ENCODE results near the gene TSPEAR.
"Not testable (repeated sequence)": the region's sequence is repeated elsewhere in the genome, so short reads cannot be mapped to it uniquely, and the experiment has no call there.

The TSPEAR gene

DNA sequence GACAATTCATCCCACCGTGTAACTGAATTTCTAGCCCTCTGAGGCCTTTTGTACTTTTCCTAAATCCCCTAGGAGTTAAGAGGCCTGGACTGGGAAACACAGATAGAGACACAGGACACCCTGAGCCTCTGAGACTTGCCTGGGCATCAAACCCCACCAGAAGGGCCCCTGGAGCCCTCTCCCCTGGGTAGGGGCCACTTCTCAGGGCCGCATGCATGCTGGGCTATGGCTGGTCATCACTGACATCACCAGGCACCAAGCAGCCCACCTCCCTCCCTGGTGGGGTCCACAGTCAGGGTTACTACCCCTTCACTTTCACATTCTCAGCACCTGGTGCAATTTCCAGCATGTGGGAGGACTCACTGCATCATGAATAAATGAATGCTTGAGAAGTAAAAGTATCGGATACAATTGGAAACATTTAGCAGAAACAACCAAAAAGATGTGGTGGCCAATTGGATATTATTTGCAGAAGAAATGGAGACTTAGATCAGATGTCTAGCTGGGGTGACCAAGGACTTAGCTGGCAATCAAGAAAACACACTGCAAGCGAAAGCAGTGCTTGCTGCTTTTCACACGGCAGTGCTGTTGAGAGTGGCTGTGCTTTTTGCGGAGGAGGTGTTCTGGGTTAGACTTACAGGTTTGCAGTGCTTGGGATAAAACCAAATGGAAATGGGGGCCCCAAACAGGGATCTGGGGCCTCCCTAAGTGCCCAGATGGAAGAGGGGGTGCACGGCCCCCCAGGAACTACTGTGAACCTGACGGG is 111.9 kb downstream of the TSPEAR start:
- peaks cover 5 to 26% of the 10 kb centered on the region in 2 donors for H3K27me3 ChIP-seq (ENCODE audit: control insufficient read depth in 1 of 2, insufficient read depth in 2 of 2, low read length in 2 of 2)
- H3K4me3 ChIP-seq (ENCODE audit: low read depth in 1 of 2, low read length in 2 of 2) = no peak overlapping the region
- H3K4me1 ChIP-seq (ENCODE audit: control insufficient read depth in 1 of 2, insufficient read depth in 2 of 2, low read length in 2 of 2) = no peaks in the 10 kb centered on the region
- H3K9ac ChIP-seq (ENCODE audit: low read depth in 1 of 2, low read length in 2 of 2) = no peak overlapping the region
- no peak overlapping the region for H3K27ac ChIP-seq (ENCODE audit: low read depth, low read length)
- no peaks in the 10 kb centered on the region for H3K9me3 ChIP-seq (ENCODE audit: control insufficient read depth in 1 of 2, low read length in 2 of 2)
- H3K36me3 ChIP-seq (ENCODE audit: control insufficient read depth in 1 of 2, insufficient read depth in 2 of 2, low read length in 2 of 2) = no peaks in the 10 kb centered on the region

DNA sequence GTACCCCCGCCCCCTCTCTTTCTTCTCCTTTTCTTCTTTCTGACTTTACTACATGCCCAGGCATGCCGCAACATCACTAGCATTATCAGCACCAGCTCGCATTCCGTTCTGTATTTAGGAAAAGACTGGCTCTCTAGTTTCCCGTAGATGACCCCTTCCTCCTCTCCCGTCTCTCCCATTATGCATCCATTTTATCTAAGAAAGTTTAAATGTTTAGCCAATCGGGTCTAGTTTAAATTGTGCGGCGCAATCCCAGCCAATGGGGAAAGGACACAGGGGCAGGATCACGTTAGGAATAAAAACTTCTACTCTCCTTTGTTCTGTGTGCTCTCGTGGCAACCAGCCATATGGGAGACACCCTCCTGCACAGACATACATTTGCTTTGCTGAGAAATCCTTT is 113.3 kb downstream of the TSPEAR start:
- Histone ChIP-seq H3K4me3 (ENCODE audit: low read depth in 1 of 2, low read length in 2 of 2) (no peak overlapping the region), H3K9ac (ENCODE audit: low read depth in 1 of 2, low read length in 2 of 2) (no peak overlapping the region), H3K27ac (ENCODE audit: low read depth, low read length) (no peak overlapping the region), H3K9me3 (ENCODE audit: control insufficient read depth in 1 of 2, low read length in 2 of 2) (no peaks in the 10 kb centered on the region), H3K4me1 (ENCODE audit: control insufficient read depth in 1 of 2, insufficient read depth in 2 of 2, low read length in 2 of 2) (no peaks in the 10 kb centered on the region), H3K36me3 (ENCODE audit: control insufficient read depth in 1 of 2, insufficient read depth in 2 of 2, low read length in 2 of 2) (no peaks in the 10 kb centered on the region), H3K27me3 (ENCODE audit: control insufficient read depth in 1 of 2, insufficient read depth in 2 of 2, low read length in 2 of 2) (peaks cover 5 to 24% of the 10 kb centered on the region in 2 donors)

DNA sequence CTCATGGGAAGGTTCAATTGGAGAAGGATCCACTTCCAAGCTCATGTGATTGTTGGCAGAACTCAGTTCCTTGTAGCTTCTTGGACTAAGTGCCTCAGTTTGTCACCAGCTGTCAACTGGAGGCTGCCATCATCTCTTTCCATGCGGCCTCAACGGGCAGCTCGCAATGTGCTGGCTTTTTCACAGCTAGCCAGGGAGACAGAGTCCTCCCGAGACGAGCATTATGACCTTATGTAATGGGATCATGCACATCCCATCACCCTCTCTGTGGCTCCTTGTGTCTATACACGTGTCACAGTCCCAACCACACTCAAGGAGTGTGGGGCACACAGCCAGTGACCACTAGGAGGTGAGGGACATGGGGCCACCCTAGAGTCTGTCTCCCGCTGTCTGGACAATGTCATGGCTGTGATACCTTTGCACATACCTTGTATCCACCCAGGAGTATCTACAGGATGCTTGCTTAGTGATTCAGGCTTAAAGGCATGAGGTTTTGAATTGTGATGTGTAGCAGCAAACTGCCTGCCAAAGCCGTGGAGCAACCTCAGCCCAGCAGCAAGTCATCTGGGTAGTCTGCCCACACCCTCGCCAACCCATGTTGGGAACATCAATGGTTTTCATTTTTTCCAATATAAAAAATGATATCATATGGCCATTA is 115.2 kb downstream of the TSPEAR start:
- Histone ChIP-seq H3K36me3 (ENCODE audit: control insufficient read depth in 1 of 2, insufficient read depth in 2 of 2, low read length in 2 of 2) (no peaks in the 10 kb centered on the region), H3K4me1 (ENCODE audit: control insufficient read depth in 1 of 2, insufficient read depth in 2 of 2, low read length in 2 of 2) (no peaks in the 10 kb centered on the region), H3K9me3 (ENCODE audit: control insufficient read depth in 1 of 2, low read length in 2 of 2) (no peaks in the 10 kb centered on the region), H3K27me3 (ENCODE audit: control insufficient read depth in 1 of 2, insufficient read depth in 2 of 2, low read length in 2 of 2) (peaks cover 0 to 24% of the 10 kb centered on the region in 2 donors), H3K27ac (ENCODE audit: low read depth, low read length) (no peak overlapping the region), H3K9ac (ENCODE audit: low read depth in 1 of 2, low read length in 2 of 2) (no peak overlapping the region), H3K4me3 (ENCODE audit: low read depth in 1 of 2, low read length in 2 of 2) (no peak overlapping the region)

DNA sequence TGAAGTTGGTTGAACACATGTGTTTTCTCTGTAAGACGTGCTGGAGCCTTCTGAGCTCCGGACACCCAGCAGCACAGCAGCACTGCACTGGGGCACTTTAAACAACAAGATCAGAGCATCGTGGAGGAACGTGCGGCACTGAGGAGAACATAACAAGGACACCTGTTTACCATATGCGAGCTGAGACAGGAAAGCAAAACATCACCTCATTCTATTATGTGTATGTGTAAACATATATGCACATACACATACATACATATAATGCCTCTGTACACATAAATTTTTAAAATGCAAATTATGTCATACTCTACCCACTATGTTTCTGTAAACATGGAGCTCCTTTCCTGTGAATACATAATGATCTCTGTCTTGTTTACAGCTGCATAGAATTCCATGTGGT is 115.8 kb downstream of the TSPEAR start:
- H3K27me3 ChIP-seq (ENCODE audit: control insufficient read depth in 1 of 2, insufficient read depth in 2 of 2, low read length in 2 of 2) = peaks cover 0 to 21% of the 10 kb centered on the region in 2 donors
- H3K4me1 ChIP-seq (ENCODE audit: control insufficient read depth in 1 of 2, insufficient read depth in 2 of 2, low read length in 2 of 2) = no peaks in the 10 kb centered on the region
- H3K36me3 ChIP-seq (ENCODE audit: control insufficient read depth in 1 of 2, insufficient read depth in 2 of 2, low read length in 2 of 2) = no peaks in the 10 kb centered on the region

GRCh38 chr21:44594406-44594916 is 116.9 kb downstream of the TSPEAR start:
- Histone ChIP-seq H3K4me3 (ENCODE audit: low read depth in 1 of 2, low read length in 2 of 2) (no peak overlapping the region), H3K36me3 (ENCODE audit: control insufficient read depth in 1 of 2, insufficient read depth in 2 of 2, low read length in 2 of 2) (no peaks in the 10 kb centered on the region), H3K4me1 (ENCODE audit: control insufficient read depth in 1 of 2, insufficient read depth in 2 of 2, low read length in 2 of 2) (no peaks in the 10 kb centered on the region), H3K27ac (ENCODE audit: low read depth, low read length) (no peak overlapping the region), H3K9me3 (ENCODE audit: control insufficient read depth in 1 of 2, low read length in 2 of 2) (no peaks in the 10 kb centered on the region), H3K27me3 (ENCODE audit: control insufficient read depth in 1 of 2, insufficient read depth in 2 of 2, low read length in 2 of 2) (peaks cover 0 to 14% of the 10 kb centered on the region in 2 donors), H3K9ac (ENCODE audit: low read depth in 1 of 2, low read length in 2 of 2) (no peak overlapping the region)

More for the DNA sequence above, 115.8 kb downstream of the TSPEAR start:
- no peak overlapping the region for H3K27ac ChIP-seq (ENCODE audit: low read depth, low read length)
- no peak overlapping the region for H3K4me3 ChIP-seq (ENCODE audit: low read depth in 1 of 2, low read length in 2 of 2)
- no peaks in the 10 kb centered on the region for H3K9me3 ChIP-seq (ENCODE audit: control insufficient read depth in 1 of 2, low read length in 2 of 2)
- H3K9ac ChIP-seq (ENCODE audit: low read depth in 1 of 2, low read length in 2 of 2) = no peak overlapping the region

GRCh38 chr21:44593598-44594405 is 117.6 kb downstream of the TSPEAR start:
- Histone ChIP-seq H3K4me3 (ENCODE audit: low read depth in 1 of 2, low read length in 2 of 2) (no peak overlapping the region), H3K9ac (ENCODE audit: low read depth in 1 of 2, low read length in 2 of 2) (no peak overlapping the region), H3K27me3 (ENCODE audit: control insufficient read depth in 1 of 2, insufficient read depth in 2 of 2, low read length in 2 of 2) (peaks cover 0 to 16% of the 10 kb centered on the region in 2 donors), H3K9me3 (ENCODE audit: control insufficient read depth in 1 of 2, low read length in 2 of 2) (no peaks in the 10 kb centered on the region), H3K4me1 (ENCODE audit: control insufficient read depth in 1 of 2, insufficient read depth in 2 of 2, low read length in 2 of 2) (no peaks in the 10 kb centered on the region), H3K36me3 (ENCODE audit: control insufficient read depth in 1 of 2, insufficient read depth in 2 of 2, low read length in 2 of 2) (no peaks in the 10 kb centered on the region), H3K27ac (ENCODE audit: low read depth, low read length) (no peak overlapping the region)

DNA sequence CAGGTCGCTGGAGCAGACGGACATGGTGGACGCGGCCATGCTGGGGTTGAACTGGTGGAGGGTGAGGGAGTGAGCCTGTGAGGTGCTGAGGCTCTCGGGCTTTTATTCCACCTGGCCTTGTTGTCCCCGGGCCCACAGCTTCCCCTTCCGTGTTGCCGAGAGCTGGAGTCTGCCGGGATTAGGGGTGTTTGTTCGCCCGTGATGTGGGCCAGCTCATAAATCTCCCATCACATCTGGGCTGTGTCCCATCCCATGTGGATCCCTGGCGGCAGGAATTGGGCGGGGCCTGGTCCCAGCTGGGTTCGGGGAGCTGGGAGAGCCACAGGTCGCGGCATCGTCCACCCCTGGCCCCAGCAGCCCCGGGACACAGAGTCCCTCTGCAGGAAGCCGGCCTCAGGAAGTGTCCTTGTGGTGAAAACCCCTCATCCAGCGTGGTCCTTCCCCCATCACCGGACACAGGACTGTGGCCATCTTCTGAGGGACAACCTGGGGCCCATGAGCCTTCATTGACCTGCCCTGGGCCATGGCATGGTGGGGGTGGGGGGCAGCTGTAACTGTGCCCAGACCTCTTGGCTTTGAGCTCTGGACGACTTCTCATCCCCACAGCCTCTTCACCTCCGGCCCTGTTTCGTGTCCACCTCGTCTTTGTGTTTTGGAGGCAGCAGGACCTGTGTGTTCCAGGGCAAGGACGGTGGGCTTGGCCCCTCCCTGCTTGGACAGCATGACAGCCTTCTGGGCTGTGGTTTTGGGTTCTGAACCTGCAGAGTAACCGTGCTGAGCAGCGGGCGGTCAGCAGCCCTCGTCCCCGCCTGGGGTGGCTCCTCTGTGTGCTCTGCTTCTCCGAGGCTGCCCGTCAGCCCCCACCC is 118.7 kb downstream of the TSPEAR start, which contains the start of gene KRTAP10-6:
Gene KRTAP10-6 (minus strand): TSS at position 60 of the 866 bp plus-strand sequence. CDS start 21 bp downstream, at position 39.
- H3K9me3 ChIP-seq (ENCODE audit: control insufficient read depth in 1 of 2, low read length in 2 of 2) = no peaks in the 10 kb centered on the region
- peaks cover 0 to 16% of the 10 kb centered on the region in 2 donors for H3K27me3 ChIP-seq (ENCODE audit: control insufficient read depth in 1 of 2, insufficient read depth in 2 of 2, low read length in 2 of 2)
- H3K4me1 ChIP-seq (ENCODE audit: control insufficient read depth in 1 of 2, insufficient read depth in 2 of 2, low read length in 2 of 2) = no peaks in the 10 kb centered on the region
- H3K27ac ChIP-seq (ENCODE audit: low read depth, low read length) = no peak within 1 kb of the TSS
- H3K9ac ChIP-seq (ENCODE audit: low read depth in 1 of 2, low read length in 2 of 2) = no peak within 1 kb of the TSS
- H3K4me3 ChIP-seq (ENCODE audit: low read depth in 1 of 2, low read length in 2 of 2) = no peak within 1 kb of the TSS
- no peaks in the 10 kb centered on the region for H3K36me3 ChIP-seq (ENCODE audit: control insufficient read depth in 1 of 2, insufficient read depth in 2 of 2, low read length in 2 of 2)

GRCh38 chr21:44591801-44592130 is 119.6 kb downstream of the TSPEAR start:
- not testable (repeated sequence) for H3K36me3 ChIP-seq (ENCODE audit: control insufficient read depth in 1 of 2, insufficient read depth in 2 of 2, low read length in 2 of 2); H3K9ac ChIP-seq (ENCODE audit: low read depth in 1 of 2, low read length in 2 of 2); H3K4me3 ChIP-seq (ENCODE audit: low read depth in 1 of 2, low read length in 2 of 2); H3K9me3 ChIP-seq (ENCODE audit: control insufficient read depth in 1 of 2, low read length in 2 of 2); H3K4me1 ChIP-seq (ENCODE audit: control insufficient read depth in 1 of 2, insufficient read depth in 2 of 2, low read length in 2 of 2); H3K27ac ChIP-seq (ENCODE audit: low read depth, low read length)
- peaks cover 0 to 16% of the 10 kb centered on the region in 2 donors for H3K27me3 ChIP-seq (ENCODE audit: control insufficient read depth in 1 of 2, insufficient read depth in 2 of 2, low read length in 2 of 2)

- H3K36me3 ChIP-seq (ENCODE audit: control insufficient read depth in 1 of 2, insufficient read depth in 2 of 2, low read length in 2 of 2); H3K9me3 ChIP-seq (ENCODE audit: control insufficient read depth in 1 of 2, low read length in 2 of 2); H3K9ac ChIP-seq (ENCODE audit: low read depth in 1 of 2, low read length in 2 of 2); H3K27ac ChIP-seq (ENCODE audit: low read depth, low read length); H3K4me3 ChIP-seq (ENCODE audit: low read depth in 1 of 2, low read length in 2 of 2); H3K4me1 ChIP-seq (ENCODE audit: control insufficient read depth in 1 of 2, insufficient read depth in 2 of 2, low read length in 2 of 2): not testable (repeated sequence)
- H3K27me3 ChIP-seq (ENCODE audit: control insufficient read depth in 1 of 2, insufficient read depth in 2 of 2, low read length in 2 of 2) = peaks cover 0 to 17% of the 10 kb centered on the region in 2 donors
Observed at GRCh38 chr21:44590897-44591800, 120.2 kb downstream of the TSPEAR start.
